H9 (cell line): Measurements from ENCODE around the gene TMEM91. TPM values are rescaled to one million over a fixed set of nuclear protein-coding genes. Genes with fewer than 3 reads are reported as not detected.

Experiments used
- DNase-seq: peaks from one replicate; pipeline ENCODE4 v3.0.0-alpha.2; 2017
- H2AFZ ChIP-seq: one replicate; pipeline ENCODE4 v1.6.1; 2013; ENCODE audit warnings: mild to moderate bottlenecking, low read length, control low read depth, moderate library complexity
- H2AK5ac ChIP-seq: 2 replicates; pipeline ENCODE4 v1.6.1; 2013; ENCODE audit warnings: low read length, control low read depth, mixed read lengths; ENCODE audit not compliant: insufficient read length
- H2BK120ac ChIP-seq: one replicate; pipeline ENCODE4 v1.6.1; 2013; ENCODE audit warnings: low read depth, mild to moderate bottlenecking, low read length, control low read depth, inconsistent platforms; ENCODE audit not compliant: poor library complexity, severe bottlenecking
- H2BK12ac ChIP-seq: 2 replicates; pipeline ENCODE4 v1.6.1; 2013; ENCODE audit warnings: low read length, control low read depth, mixed read lengths, low read depth; ENCODE audit not compliant: insufficient read length
- H2BK15ac ChIP-seq: 2 replicates; pipeline ENCODE4 v1.6.1; 2013; ENCODE audit warnings: low read depth, low read length, control low read depth
- H2BK20ac ChIP-seq: one replicate; pipeline ENCODE4 v1.6.1; 2013; ENCODE audit warnings: low read depth, mild to moderate bottlenecking, low read length, control low read depth, inconsistent platforms; ENCODE audit not compliant: poor library complexity, severe bottlenecking
- H2BK5ac ChIP-seq: 2 replicates; pipeline ENCODE4 v1.6.1; 2013; ENCODE audit warnings: low read length, control low read depth, mixed read lengths; ENCODE audit not compliant: insufficient read length
- H3K14ac ChIP-seq: 2 replicates; pipeline ENCODE4 v1.6.1; 2013; ENCODE audit warnings: low read length, control low read depth; ENCODE audit not compliant: insufficient read depth
- H3K18ac ChIP-seq: 2 replicates; pipeline ENCODE4 v1.6.1; 2013; ENCODE audit warnings: low read depth, mild to moderate bottlenecking, mixed read lengths, low read length, control low read depth; ENCODE audit not compliant: insufficient read length
- H3K23ac ChIP-seq: 2 replicates; pipeline ENCODE4 v1.6.1; 2013; ENCODE audit warnings: low read length, control low read depth, mixed read lengths, low read depth; ENCODE audit not compliant: insufficient read length
- H3K23me2 ChIP-seq: 2 replicates; pipeline ENCODE4 v1.6.1; 2013; ENCODE audit warnings: low read depth, mild to moderate bottlenecking, mixed read lengths, low read length, control low read depth; ENCODE audit not compliant: insufficient read length, poor library complexity, severe bottlenecking
- H3K27ac ChIP-seq: 2 replicates; pipeline ENCODE4 v1.5.1; 2013; ENCODE audit warnings: low read length, control low read depth, mixed read lengths, low read depth; ENCODE audit not compliant: insufficient read length
- H3K27me3 ChIP-seq: 2 replicates; pipeline ENCODE4 v1.6.1; 2013; ENCODE audit warnings: low read length, control low read depth, inconsistent platforms; ENCODE audit not compliant: insufficient read depth
- H3K4ac ChIP-seq: 2 replicates; pipeline ENCODE4 v1.6.1; 2013; ENCODE audit warnings: low read depth, mild to moderate bottlenecking, control low read depth, inconsistent platforms, low read length, moderate library complexity
- H3K4me1 ChIP-seq: 2 replicates; pipeline ENCODE4 v1.6.1; 2013; ENCODE audit warnings: low read length, control low read depth, inconsistent platforms; ENCODE audit not compliant: insufficient read depth
- H3K4me2 ChIP-seq: 2 replicates; pipeline ENCODE4 v1.6.1; 2013; ENCODE audit warnings: low read length, control low read depth, mixed read lengths; ENCODE audit not compliant: insufficient read length, insufficient read depth
- H3K56ac ChIP-seq: 2 replicates; pipeline ENCODE4 v1.6.1; 2013; ENCODE audit warnings: low read depth, mild to moderate bottlenecking, mixed read lengths, low read length, control low read depth; ENCODE audit not compliant: insufficient read length
- H3K79me1 ChIP-seq: 2 replicates; pipeline ENCODE4 v1.6.1; 2013; ENCODE audit warnings: low read depth, mild to moderate bottlenecking, moderate library complexity, low read length, control low read depth, inconsistent platforms; ENCODE audit not compliant: insufficient read depth, poor library complexity, severe bottlenecking
- H3K79me2 ChIP-seq: 2 replicates; pipeline ENCODE4 v1.6.1; 2013; ENCODE audit warnings: low read length, control low read depth, inconsistent platforms; ENCODE audit not compliant: insufficient read depth
- H3K9ac ChIP-seq: 2 replicates; pipeline ENCODE4 v1.6.1; 2013; ENCODE audit warnings: low read length, control low read depth, mixed read lengths; ENCODE audit not compliant: insufficient read length; ENCODE audit errors: extremely low read depth
- H3K9me3 ChIP-seq: one replicate; pipeline ENCODE4 v1.6.1; 2013; ENCODE audit warnings: low read depth, low read length, inconsistent platforms; ENCODE audit not compliant: control insufficient read depth
- H3T11ph ChIP-seq: one replicate; pipeline ENCODE4 v1.6.1; 2013; ENCODE audit warnings: mild to moderate bottlenecking, low read length, control low read depth, inconsistent platforms
- H4K20me1 ChIP-seq: one replicate; pipeline ENCODE4 v1.6.1; 2013; ENCODE audit not compliant: control insufficient read depth, insufficient read length, insufficient read depth
- H4K5ac ChIP-seq: 2 replicates; pipeline ENCODE4 v1.6.1; 2013; ENCODE audit warnings: low read depth, mild to moderate bottlenecking, mixed read lengths, low read length, control low read depth; ENCODE audit not compliant: insufficient read length
- H4K8ac ChIP-seq: replicated peaks from 2 replicates; pipeline ENCODE4 v1.6.1; 2013; ENCODE audit warnings: low read length, control low read depth, mixed read lengths, low read depth; ENCODE audit not compliant: insufficient read length
- H4K91ac ChIP-seq: 2 replicates; pipeline ENCODE4 v1.6.1; 2013; ENCODE audit warnings: low read depth, mild to moderate bottlenecking, moderate library complexity, mixed read lengths, low read length, control low read depth; ENCODE audit not compliant: insufficient read length
- H3K27ac Mint-ChIP-seq, 3 experiments: 2 replicates in 2 of 3; 3 replicates in 1 of 3; pipeline ENCODE4 v1.8.0; 2020 to 2021; ENCODE audit warnings: mixed read lengths in 3 of 3, mild to moderate bottlenecking in 1 of 3, moderate library complexity in 1 of 3
- H3K27me3 Mint-ChIP-seq: 2 replicates; pipeline ENCODE4 v1.8.0; 2021; ENCODE audit warnings: low read depth, mild to moderate bottlenecking, moderate library complexity, mixed read lengths
- H3K36me3 Mint-ChIP-seq, 3 experiments: 2 replicates in 2 of 3; 3 replicates in 1 of 3; pipeline ENCODE4 v1.8.0; 2020 to 2021; ENCODE audit warnings: low read depth in 3 of 3, mixed read lengths in 3 of 3; ENCODE audit not compliant: insufficient read depth in 1 of 3
- H3K4me1 Mint-ChIP-seq, 2 experiments: 2 replicates each; pipeline ENCODE4 v1.8.0; 2020; ENCODE audit warnings: mixed read lengths in 2 of 2
- H3K4me3 Mint-ChIP-seq, 2 experiments: 2 replicates in 1 of 2; 3 replicates in 1 of 2; pipeline ENCODE4 v1.8.0; 2020 to 2021; ENCODE audit warnings: mild to moderate bottlenecking in 2 of 2, mixed read lengths in 2 of 2, moderate library complexity in 1 of 2
- H3K9me3 Mint-ChIP-seq, 2 experiments: 2 replicates in 1 of 2; 3 replicates in 1 of 2; pipeline ENCODE4 v1.8.0; 2020; ENCODE audit warnings: mild to moderate bottlenecking in 2 of 2, mixed read lengths in 2 of 2, moderate library complexity in 1 of 2
- CTCF ChIP-seq: fragments of 200-600 bp; sonication (generic); conservative IDR thresholded peaks from 3 replicates; pipeline ENCODE4 v1.8.0; 2021; ENCODE audit warnings: antibody characterized with exemption, mild to moderate bottlenecking
- WGBS: extraction: QIAGEN DNeasy Blood & Tissue Kit; methylation state at CpG from one replicate; pipeline ENCODE4 v1.1.7; 2013; ENCODE audit warnings: missing lambda C conversion rate, low lambda C conversion rate, mixed read lengths; ENCODE audit not compliant: insufficient read length; ENCODE audit errors: extremely low coverage; 5-methylcytosine and 5-hydroxymethylcytosine counted together
- total RNA-seq: library from RNA; stranded (reverse); gene quantifications from 2 replicates; pipeline ENCODE4 v1.2.1, GENCODE V29; 2021

The TMEM91 gene
- total RNA-seq, 1 experiment from 2014 or later: 5.7 TPM

GRCh38 chr19:41371541-41371940 is 4.8 kb upstream of the TMEM91 start:
- Histone ChIP-seq H3K27me3 (no peaks in the 10 kb centered on the region), H3K4ac (no peak overlapping the region), H3K79me1 (no peaks in the 10 kb centered on the region), H3K56ac (no peak overlapping the region), H4K8ac (no peak overlapping the region), H3K9ac (no peak overlapping the region), H3K14ac (no peak overlapping the region), H3K27ac (no peak overlapping the region), H2BK5ac (no peak overlapping the region), H3K4me1 (no peaks in the 10 kb centered on the region), H4K91ac (no peak overlapping the region), H2BK20ac (no peak overlapping the region), H2BK120ac (no peak overlapping the region), H3K4me2 (no peak overlapping the region), H4K20me1 (no peaks in the 10 kb centered on the region), H2AK5ac (no peak overlapping the region), H3K23ac (no peak overlapping the region), H3K23me2 (peaks cover 1% of the 10 kb centered on the region), H2AFZ (no peak overlapping the region), H4K5ac (no peak overlapping the region), H2BK15ac (no peak overlapping the region), H3K18ac (no peak overlapping the region), H2BK12ac (no peak overlapping the region), H3K79me2 (no peaks in the 10 kb centered on the region), H3K9me3 (no peaks in the 10 kb centered on the region), H3T11ph (no peak overlapping the region)
- Mint-ChIP-seq H3K4me3 (no peak overlapping the region; a peak in 1 of 5 replicates), H3K9me3 (no peaks in the 10 kb centered on the region; a peak in 1 of 5 replicates), H3K27ac (no peak overlapping the region), H3K27me3 (no peaks in the 10 kb centered on the region), H3K4me1 (peaks cover 3 to 4% of the 10 kb centered on the region in 2 experiments; a peak in 2 of 4 replicates), H3K36me3 (no peaks in the 10 kb centered on the region)
- no peak for DNase-seq
- no peak for TF ChIP-seq CTCF
- no CpG with 5 or more reads among the region's 8 CpGs for WGBS
